GM12878 (cell line): ENCODE data around the gene ELMOD3. TPM values are rescaled to one million over a fixed set of nuclear protein-coding genes. Genes with fewer than 3 reads are reported as not detected.

Source experiments
- ATAC-seq: fragments of 200-7000 bp; cut with Tn5 transposase; 3 replicates; pipeline ENCODE4 v1.9.1; 2020; ENCODE audit warnings: mild to moderate bottlenecking, moderate library complexity
- BruUV-seq: library from RNA; stranded (reverse); fragments of 400-500 nt; replicated peaks from 2 replicates; lab custom pipeline; 2021; lab: Mats Ljungman, UMichigan
- CTCF ChIA-PET: fragments of 300-600 bp; sonication (Branson Sonifier 250); formaldehyde crosslinking; extraction: SDS; loops from one replicate; lab custom pipeline; 2021; ENCODE audit warnings: inconsistent platforms; lab: Yijun Ruan, JAX
- POLR2A ChIA-PET: fragments of 350-600 bp; formaldehyde crosslinking; extraction: SDS; loops from one replicate; lab custom pipeline; 2021; ENCODE audit warnings: inconsistent platforms; lab: Charles Lee
- RAD21 ChIA-PET: fragments of 300-600 bp; sonication (Branson Sonifier 250); formaldehyde crosslinking; loops from one replicate; lab custom pipeline; 2023; ENCODE audit warnings: antibody characterized with exemption; ENCODE audit not compliant: unreplicated experiment; lab: Charles Lee
- SMC1A ChIA-PET: fragments of 300-600 bp; sonication (Branson Sonifier 250); formaldehyde crosslinking; loops from one replicate; lab custom pipeline; 2023; ENCODE audit not compliant: unreplicated experiment, uncharacterized antibody; lab: Charles Lee
- DNase-seq: peaks from one replicate; pipeline ENCODE4 v3.0.0-alpha.2; 2011; ENCODE audit warnings: low read depth, low spot score
- FAIRE-seq: peaks from 3 replicates; lab custom pipeline; 2011; peaks lifted over from hg19 to GRCh38; lab: Jason Lieb, UNC
- H2AFZ ChIP-seq: 2 replicates; pipeline ENCODE4 v1.6.0; 2011; ENCODE audit warnings: low read depth, low read length, control low read depth; ENCODE audit not compliant: control insufficient read depth
- H3K27ac ChIP-seq: 2 replicates; pipeline ENCODE4 v1.5.1; 2011; ENCODE audit warnings: control low read depth; ENCODE audit not compliant: control insufficient read depth, insufficient read depth
- H3K27me3 ChIP-seq, 2 experiments: replicated peaks in 1 of 2; 2 replicates each; pipeline versions ENCODE4 v1.6.0 to v1.6.1; 2011; ENCODE audit warnings: low read length in 1 of 2; ENCODE audit not compliant: control insufficient read depth in 2 of 2, insufficient read depth in 2 of 2
- H3K36me3 ChIP-seq, 2 experiments: 2 replicates each; pipeline ENCODE4 v1.5.1; 2011; ENCODE audit warnings: low read length in 1 of 2; ENCODE audit not compliant: control insufficient read depth in 2 of 2, insufficient read depth in 2 of 2
- H3K4me1 ChIP-seq: 2 replicates; pipeline ENCODE4 v1.6.1; 2011; ENCODE audit warnings: mild to moderate bottlenecking, low read length, moderate library complexity, mixed read lengths; ENCODE audit not compliant: control insufficient read depth, insufficient read depth
- H3K4me2 ChIP-seq: 2 replicates; pipeline ENCODE4 v1.6.0; 2011; ENCODE audit warnings: control low read depth; ENCODE audit not compliant: control insufficient read depth, insufficient read depth
- H3K4me3 ChIP-seq: fragments of 200-600 bp; sonication (generic); 2 replicates; pipeline ENCODE4 v1.5.1; 2016
- H3K79me2 ChIP-seq: 2 replicates; pipeline ENCODE4 v1.6.0; 2011; ENCODE audit warnings: low read length; ENCODE audit not compliant: control insufficient read depth, insufficient read depth
- H3K9ac ChIP-seq: 2 replicates; pipeline ENCODE4 v1.8.0; 2011; ENCODE audit warnings: low read length, control low read depth, mixed read lengths; ENCODE audit not compliant: control insufficient read depth, insufficient read depth
- H3K9me3 ChIP-seq: replicated peaks from 3 replicates; pipeline ENCODE4 v1.5.1; 2011; ENCODE audit warnings: mild to moderate bottlenecking, low read length; ENCODE audit not compliant: control insufficient read depth, insufficient read depth
- H4K20me1 ChIP-seq: 2 replicates; pipeline ENCODE4 v1.6.0; 2011; ENCODE audit not compliant: control insufficient read depth, insufficient read depth
- CHD4 ChIP-seq: fragments of 200-600 bp; sonication (generic); IDR thresholded peaks from 2 replicates; pipeline ENCODE4 v1.6.1; 2016; ENCODE audit warnings: mild to moderate bottlenecking
- CREB1 ChIP-seq: IDR thresholded peaks from 2 replicates; pipeline ENCODE4 v1.6.1; 2012; ENCODE audit warnings: low read depth, mild to moderate bottlenecking, inconsistent platforms
- EGR1 ChIP-seq, 2 experiments: IDR thresholded peaks; 1 replicate in 1 of 2; 2 replicates in 1 of 2; pipeline ENCODE4 v1.6.1; 2011 to 2012; ENCODE audit warnings: low read depth in 2 of 2, low read length in 2 of 2, borderline replicate concordance in 1 of 2, mild to moderate bottlenecking in 1 of 2, moderate library complexity in 1 of 2
- KLF5 ChIP-seq: fragments of 450-650 bp; IDR thresholded peaks from 2 replicates; pipeline ENCODE4 v1.6.1; 2014; ENCODE audit warnings: mild to moderate bottlenecking; ENCODE audit not compliant: partially characterized antibody
- MAX ChIP-seq: IDR thresholded peaks from 2 replicates; pipeline ENCODE4 v1.6.1; 2012; ENCODE audit warnings: low read depth, low read length, improper control_type of control experiment
- NFYA ChIP-seq: IDR thresholded peaks from 2 replicates; pipeline ENCODE4 v1.6.1; 2011; ENCODE audit warnings: low read depth, mild to moderate bottlenecking, low read length, improper control_type of control experiment, borderline replicate concordance
- RAD51 ChIP-seq: fragments of 450-650 bp; IDR thresholded peaks from 2 replicates; pipeline ENCODE4 v1.6.1; 2016; ENCODE audit warnings: moderate library complexity, mild to moderate bottlenecking, inconsistent platforms
- RCOR1 ChIP-seq: conservative IDR thresholded peaks from 2 replicates; pipeline ENCODE4 v1.6.1; 2012; ENCODE audit warnings: low read depth, low read length, improper control_type of control experiment
- RELA ChIP-seq: fragments of 450-650 bp; IDR thresholded peaks from 2 replicates; pipeline ENCODE4 v1.8.0; 2014; ENCODE audit warnings: borderline replicate concordance; ENCODE audit not compliant: partially characterized antibody
- SREBF2 ChIP-seq: IDR thresholded peaks from 2 replicates; pipeline ENCODE4 v1.6.1; 2012; ENCODE audit warnings: mild to moderate bottlenecking, low read length
- SRF ChIP-seq, 2 experiments: IDR thresholded peaks; 2 replicates each; pipeline ENCODE4 v1.6.1; 2011; ENCODE audit warnings: low read depth in 2 of 2, low read length in 2 of 2, mild to moderate bottlenecking in 1 of 2, moderate library complexity in 1 of 2
- ZNF274 ChIP-seq: IDR thresholded peaks from one replicate; pipeline ENCODE4 v1.8.0; 2011; ENCODE audit not compliant: insufficient read length, insufficient read depth
- WGBS: methylation state at CpG from one replicate; pipeline ENCODE4 v1.1.6; 2016; ENCODE audit warnings: low lambda C conversion rate; ENCODE audit not compliant: insufficient replicate concordance, insufficient coverage; ENCODE audit errors: missing lambda C conversion rate; 5-methylcytosine and 5-hydroxymethylcytosine counted together
- in situ Hi-C: fragments of 300-500 bp; cut with MboI; formaldehyde crosslinking; loops from 9 replicates; pipeline ENCODE4 v1.14.3; 2018; ENCODE audit warnings: mixed read lengths
- intact Hi-C: fragments of 100-400 bp; cut with micrococcal nuclease; formaldehyde crosslinking; loops from one replicate; pipeline ENCODE4 v1.14.2; 2022; ENCODE audit not compliant: unreplicated experiment
- polyA plus RNA-seq, 11 experiments: library from polyadenylated mRNA; depleted of rRNA in 4 of 11; unstranded in 6 of 11; stranded (reverse) in 5 of 11; fragments of >200 nt; fragmentation: Nextera tagmentation in 4 of 11; fragmentation: Illumina TruSeq in 1 of 11; extraction: Ambion mirVana in 4 of 11; extraction: Trizol in 1 of 11; gene quantifications; 1 replicate in 1 of 11; 2 replicates in 10 of 11; pipeline versions ENCODE4 v1.2.1 to v1.2.3, GENCODE V29; 2011 to 2016; ENCODE audit warnings: inconsistent platforms in 2 of 11, missing spikeins in 2 of 11, low read depth in 1 of 11
- total RNA-seq, 4 experiments: library from RNA; depleted of rRNA in 3 of 4; stranded (reverse); fragments of >200 nt in 3 of 4; fragmentation: Illumina TruSeq in 1 of 4; extraction: Trizol in 1 of 4; gene quantifications; 2 replicates each; pipeline versions ENCODE4 v1.2.1 to v1.2.3, GENCODE V29; 2013 to 2021

The ELMOD3 gene
- total and polyA plus RNA-seq, 10 of the 15 experiments (the other 5 are each of a cell fraction or from before 2014, with no cell fraction given): 1.2 to 19.1 (median 12.5) TPM

DNA sequence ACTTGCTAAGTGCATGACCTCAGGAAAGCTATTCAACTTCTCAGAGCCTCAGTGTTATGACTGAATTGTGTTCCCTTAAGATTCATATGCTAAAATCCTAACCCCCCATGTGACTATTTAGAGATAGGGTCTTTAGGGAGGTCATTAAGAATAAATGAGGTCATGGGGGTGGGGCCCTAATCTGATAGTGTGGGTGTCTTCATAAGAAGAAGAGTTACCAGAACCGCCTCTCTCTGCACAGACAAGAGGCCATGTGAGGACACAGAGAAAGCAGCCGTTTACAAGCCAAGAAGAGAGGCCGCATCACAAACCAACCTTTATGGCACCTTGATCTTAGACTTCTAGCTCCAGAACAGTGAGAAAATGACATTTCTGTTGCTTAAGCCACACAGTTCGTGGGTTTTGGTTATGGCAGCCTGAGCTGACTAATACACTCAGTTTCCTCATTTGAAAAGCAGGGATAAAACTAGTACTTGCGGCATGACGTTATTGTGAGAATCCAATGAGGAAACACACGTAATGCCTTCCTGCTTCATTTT, 73.8 kb downstream of the ELMOD3 start:
- no peak overlapping the region for H3K4me3 ChIP-seq
- H3K27me3 ChIP-seq: no peaks in the 10 kb centered on the region
- no peak for DNase-seq
- ChIA-PET RAD21 (interaction anchor here (1.8 to 2.6 kb wide), 2 partner anchors 9 to 124 kb away, joined by 5 to 13 read pairs; no protein-coding TSS in a partner anchor), CTCF (interaction anchor here (0.6 to 3.4 kb wide), 6 partner anchors 8 to 149 kb away, joined by 3 to 17 read pairs (median 4); partner anchors contain the start of gene VAMP8), POLR2A (interaction anchor here (0.6 to 1.5 kb wide), 2 partner anchors 14 to 44 kb away, joined by 3 to 5 read pairs; no protein-coding TSS in a partner anchor), SMC1A (interaction anchor here (0.8 to 3.2 kb wide), 6 partner anchors 38 to 255 kb away, joined by 3 to 22 read pairs (median 4); no protein-coding TSS in a partner anchor)
- no peaks in the 10 kb centered on the region for H3K4me1 ChIP-seq
- no peak for ATAC-seq
- H3K36me3 ChIP-seq: no peaks in the 10 kb centered on the region
- no peak for FAIRE-seq
- H3K27ac ChIP-seq: no peak overlapping the region
- no peaks in the 10 kb centered on the region for H3K9me3 ChIP-seq
- H4K20me1 ChIP-seq: no peaks in the 10 kb centered on the region
- no peak for TF ChIP-seq CREB1
- TF ChIP-seq RCOR1: no peak
- no peak for TF ChIP-seq MAX
- no peak for TF ChIP-seq RAD51
- TF ChIP-seq SRF (IDR thresholded peaks at IDR 0.05; ENCODE audit: low read depth in 2 of 2, low read length in 2 of 2): no peak
- no peak for TF ChIP-seq RELA
- no peak for TF ChIP-seq SREBF2
- no peak for TF ChIP-seq CHD4
- TF ChIP-seq NFYA: no peak
- TF ChIP-seq EGR1 (IDR thresholded peaks at IDR 0.05; ENCODE audit: borderline replicate concordance in 1 of 2, low read depth in 2 of 2, low read length in 2 of 2): no peak
- TF ChIP-seq ZNF274: no peak
- TF ChIP-seq KLF5: no peak
- no TSS peak for BruUV-seq
- no peaks in the 10 kb centered on the region for H3K79me2 ChIP-seq
- no peak overlapping the region for H3K9ac ChIP-seq
- intact Hi-C loops: loop anchor here (10.0 kb wide), 1 partner anchor 386 kb away; no protein-coding TSS in a partner anchor
- no peak overlapping the region for H2AFZ ChIP-seq
- in situ Hi-C loops: no loop called here
- no peak overlapping the region for H3K4me2 ChIP-seq
- 66% methylated on average over 7 of the region's 7 CpGs for WGBS
